ENCODE results near the gene DSCAM. TPM values are rescaled to one million over a fixed set of nuclear protein-coding genes. Genes with fewer than 3 reads are reported as not detected.

The DSCAM gene
- total and polyA plus RNA-seq, 2 donors (not counting 1 experiment from before 2014, with no cell fraction given), result not detected

- Mint-ChIP-seq H3K4me3 (no peak overlapping the region), H3K4me1 (no peaks in the 10 kb centered on the region)
- intact Hi-C loops (cut with micrococcal nuclease), result no loop called here
Measured at GRCh38 chr21:40060083-40060677, 786.8 kb downstream of the DSCAM start.

GRCh38 chr21:40057331-40057730, 789.6 kb downstream of the DSCAM start:
- Histone ChIP-seq H3K27ac (ENCODE audit: low read length in 2 of 2) (no peak overlapping the region), H3K36me3 (replicated peaks in 1 of 2; ENCODE audit: control extremely low read depth in 1 of 2, control insufficient read depth in 1 of 2, extremely low read depth in 1 of 2, insufficient read depth in 2 of 2, low read length in 1 of 2) (no peaks in the 10 kb centered on the region), H3K4me3 (ENCODE audit: control extremely low read depth in 1 of 5, extremely low read depth in 1 of 5, insufficient read depth in 1 of 5, low read depth in 2 of 5, low read length in 4 of 5) (no peak overlapping the region), H3K9ac (ENCODE audit: low read length) (no peak overlapping the region), H3K79me2 (ENCODE audit: control insufficient read depth, insufficient read depth, low read length) (no peaks in the 10 kb centered on the region), H3K9me3 (ENCODE audit: control extremely low read depth in 1 of 3, control insufficient read depth in 2 of 3, insufficient read depth in 1 of 3, low read length in 2 of 3) (no peaks in the 10 kb centered on the region), H3K4me1 (ENCODE audit: control insufficient read depth in 2 of 2, insufficient read depth in 2 of 2, low read length in 2 of 2) (no peaks in the 10 kb centered on the region), H3K4me2 (replicated peaks; ENCODE audit: low read depth, low read length, poor library complexity, severe bottlenecking) (no peak overlapping the region), H3K27me3 (replicated peaks in 1 of 4; ENCODE audit: control extremely low read depth in 1 of 4, control insufficient read depth in 3 of 4, insufficient read depth in 4 of 4, low read length in 3 of 4) (no peaks in the 10 kb centered on the region), H4K20me1 (ENCODE audit: control insufficient read depth, insufficient read depth, low read length, poor library complexity, severe bottlenecking) (no peaks in the 10 kb centered on the region), H2AFZ (ENCODE audit: insufficient read depth, low read depth, low read length, poor library complexity, severe bottlenecking) (no peak overlapping the region)
- Mint-ChIP-seq H3K27me3 (no peaks in the 10 kb centered on the region), H3K9me3 (ENCODE audit: insufficient read depth) (peaks cover 4% of the 10 kb centered on the region), H3K4me3 (no peak overlapping the region), H3K27ac (no peak overlapping the region), H3K4me1 (no peaks in the 10 kb centered on the region)
- POLR2A ChIA-PET, result no interaction called here
- intact Hi-C loops (cut with micrococcal nuclease), result no loop called here
- CTCF ChIA-PET, result no interaction called here
- TF ChIP-seq CTCF (IDR thresholded peaks at IDR 0.05) (no peak), EZH2 (IDR thresholded peaks at IDR 0.05; ENCODE audit: borderline replicate concordance, insufficient read depth, low read depth, low read length, poor library complexity, severe bottlenecking) (no peak)
- WGBS (ENCODE audit: insufficient coverage), result 86% methylated on average over 4 of the region's 5 CpGs
- no peak for DNase-seq
- no peak for ATAC-seq (ENCODE audit: low read depth)

More at GRCh38 chr21:40060083-40060677, 786.8 kb downstream of the DSCAM start:
- Histone ChIP-seq H3K4me1 (ENCODE audit: control insufficient read depth in 2 of 2, insufficient read depth in 2 of 2, low read length in 2 of 2) (no peaks in the 10 kb centered on the region), H3K9ac (ENCODE audit: low read length) (no peak overlapping the region), H3K27ac (ENCODE audit: low read length in 2 of 2) (no peak overlapping the region), H3K27me3 (replicated peaks in 1 of 4; ENCODE audit: control extremely low read depth in 1 of 4, control insufficient read depth in 3 of 4, insufficient read depth in 4 of 4, low read length in 3 of 4) (no peaks in the 10 kb centered on the region), H3K79me2 (ENCODE audit: control insufficient read depth, insufficient read depth, low read length) (no peaks in the 10 kb centered on the region), H3K9me3 (ENCODE audit: control extremely low read depth in 1 of 3, control insufficient read depth in 2 of 3, insufficient read depth in 1 of 3, low read length in 2 of 3) (peaks cover 0 to 4% (median 0%) of the 10 kb centered on the region in 3 donors), H3K4me3 (ENCODE audit: control extremely low read depth in 1 of 5, extremely low read depth in 1 of 5, insufficient read depth in 1 of 5, low read depth in 2 of 5, low read length in 4 of 5) (no peak overlapping the region), H4K20me1 (ENCODE audit: control insufficient read depth, insufficient read depth, low read length, poor library complexity, severe bottlenecking) (no peaks in the 10 kb centered on the region), H3K4me2 (replicated peaks; ENCODE audit: low read depth, low read length, poor library complexity, severe bottlenecking) (no peak overlapping the region), H2AFZ (ENCODE audit: insufficient read depth, low read depth, low read length, poor library complexity, severe bottlenecking) (no peak overlapping the region), H3K36me3 (replicated peaks in 1 of 2; ENCODE audit: control extremely low read depth in 1 of 2, control insufficient read depth in 1 of 2, extremely low read depth in 1 of 2, insufficient read depth in 2 of 2, low read length in 1 of 2) (no peaks in the 10 kb centered on the region)
- ChIA-PET CTCF (no interaction called here), POLR2A (no interaction called here)
- DNase-seq (no peak), ATAC-seq (ENCODE audit: low read depth) (no peak)
- 100% methylated on average over 5 of the region's 7 CpGs for whole genome bisulfite sequencing (ENCODE audit: insufficient coverage)
- H3K9me3 Mint-ChIP-seq (ENCODE audit: insufficient read depth), result peaks cover 4% of the 10 kb centered on the region
- H3K27me3 Mint-ChIP-seq, result no peaks in the 10 kb centered on the region
- H3K27ac Mint-ChIP-seq, result no peak overlapping the region
- TF ChIP-seq EZH2 (IDR thresholded peaks at IDR 0.05; ENCODE audit: borderline replicate concordance, insufficient read depth, low read depth, low read length, poor library complexity, severe bottlenecking), result no peak
- no peak for TF ChIP-seq CTCF (IDR thresholded peaks at IDR 0.05)
